AG09319 (cell line): Measurements from ENCODE around the gene TCF7L2.

Source experiments
- DNase-seq: peaks from one replicate; pipeline ENCODE4 v3.0.0-alpha.2; 2010; ENCODE audit warnings: low read depth; ENCODE audit errors: extremely low read depth
- CTCF ChIP-seq: IDR thresholded peaks from 2 replicates; pipeline ENCODE4 v1.5.1; 2011; ENCODE audit warnings: low read depth, mild to moderate bottlenecking, inconsistent platforms, low read length, moderate library complexity

TCF7L2 gene

GRCh38 chr10:113000442-113000841, 50.4 kb downstream of the TCF7L2 start:
- no peak for TF ChIP-seq CTCF
- DNase-seq = no peak

- no peak for DNase-seq
- no peak for TF ChIP-seq CTCF
Measured at GRCh38 chr10:113000876-113001598, 51.0 kb downstream of the TCF7L2 start.

GRCh38 chr10:113001599-113002448, 51.8 kb downstream of the TCF7L2 start:
- no peak for TF ChIP-seq CTCF
- no peak for DNase-seq

GRCh38 chr10:113002449-113002777, 52.4 kb downstream of the TCF7L2 start:
- TF ChIP-seq CTCF = no peak
- no peak for DNase-seq

- no peak for DNase-seq
- TF ChIP-seq CTCF = no peak
Measured at GRCh38 chr10:113003052-113003451, 53.0 kb downstream of the TCF7L2 start.

- DNase-seq = no peak
- TF ChIP-seq CTCF = no peak
Measured at GRCh38 chr10:113004069-113004618, 54.1 kb downstream of the TCF7L2 start.

- DNase-seq = no peak
- TF ChIP-seq CTCF = no peak
Measured at GRCh38 chr10:113005380-113005779, 55.3 kb downstream of the TCF7L2 start.
